Cerebellar cortex (tissue), 1 donor: ENCODE data around the gene KCNK2.
"Not testable (repeated sequence)": the region's sequence is repeated elsewhere in the genome, so short reads cannot be mapped to it uniquely, and the experiment has no call there.

Experiments used
- DNase-seq: peaks from one replicate; pipeline ENCODE4 v3.0.0-alpha.2; 2015; ENCODE audit warnings: low spot score

Gene KCNK2

GRCh38 chr1:215160351-215160750, 77.8 kb downstream of the KCNK2 start:
- no peak for DNase-seq

- DNase-seq, result not testable (repeated sequence)
These were observed 80.6 kb downstream of the KCNK2 start for GRCh38 chr1:215163144-215163543.

DNA sequence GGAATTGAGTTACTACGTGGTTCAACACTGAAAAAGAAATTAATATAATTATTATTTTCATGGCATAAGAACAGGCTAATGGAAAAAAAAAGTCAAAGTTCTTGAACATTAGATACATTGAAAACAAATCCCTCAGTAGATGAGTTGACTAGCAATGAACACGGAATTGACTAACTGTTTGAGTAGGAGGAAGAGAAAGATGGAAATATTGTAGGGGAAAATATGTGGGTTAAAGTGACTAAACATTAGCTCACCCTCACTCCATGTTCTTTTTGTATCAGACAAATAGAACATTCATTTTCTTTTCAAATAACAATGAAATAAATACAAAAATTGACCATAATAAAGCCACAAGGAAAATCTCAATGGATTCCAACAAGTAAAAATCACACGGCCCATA, 84.3 kb downstream of the KCNK2 start:
- DNase-seq, result no peak

GRCh38 chr1:215181518-215181917, 99.0 kb downstream of the KCNK2 start:
- DNase-seq, result no peak

DNA sequence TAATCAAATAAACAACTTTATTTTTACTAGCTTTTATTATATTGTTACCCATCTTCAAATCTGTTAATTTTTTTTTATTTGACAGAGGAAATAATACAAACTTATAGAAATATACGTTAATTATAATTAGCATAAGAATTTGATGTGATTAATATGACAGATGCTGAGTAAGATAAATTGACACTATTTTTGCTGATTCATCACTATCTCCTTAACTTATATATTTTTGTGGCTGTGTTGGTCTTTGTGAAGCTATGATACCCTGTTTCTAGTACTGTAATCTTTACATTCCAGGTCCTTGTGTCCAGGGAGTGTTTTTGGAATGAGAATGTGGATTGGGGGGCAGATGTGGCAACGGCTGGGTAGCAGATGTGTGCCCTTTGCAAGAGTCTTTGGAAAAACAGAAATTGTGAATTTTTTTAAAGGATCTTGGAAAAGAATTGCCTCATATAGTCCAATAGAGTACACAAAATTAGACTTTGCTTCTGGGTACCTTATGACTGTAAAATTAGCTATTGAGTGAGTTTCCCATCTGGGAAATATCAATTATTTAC, 102.6 kb downstream of the KCNK2 start:
- no peak for DNase-seq

DNA sequence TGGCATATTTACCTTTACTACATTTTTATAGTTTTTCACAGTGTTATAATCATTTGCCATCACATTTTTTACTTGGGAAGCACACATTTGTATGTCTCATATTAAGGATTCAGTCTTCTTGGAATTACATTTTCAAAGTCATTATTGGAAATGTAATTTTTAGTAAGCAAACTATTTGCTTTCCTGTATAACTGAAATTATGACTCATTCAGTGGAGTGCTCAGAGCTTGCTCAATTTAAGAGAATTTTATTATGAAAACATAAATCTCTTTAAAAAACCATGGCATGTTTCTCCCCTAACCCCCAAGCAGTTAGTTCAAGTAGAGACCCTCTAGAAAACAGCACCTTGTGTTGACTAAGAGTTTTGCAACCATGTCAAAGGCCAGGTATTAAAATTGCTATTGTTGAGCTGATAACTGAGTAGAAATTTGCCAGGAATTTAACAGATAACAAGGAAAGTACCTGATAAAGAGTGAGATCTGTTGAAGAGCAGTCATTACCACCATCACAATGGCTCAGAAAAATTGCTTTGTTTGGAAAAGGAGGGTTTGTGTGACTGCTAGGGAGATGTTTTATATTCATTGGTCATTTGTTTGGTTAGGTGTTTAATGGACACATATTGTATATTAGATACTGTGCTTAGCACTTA, 105.9 kb downstream of the KCNK2 start:
- DNase-seq, result no peak

DNA sequence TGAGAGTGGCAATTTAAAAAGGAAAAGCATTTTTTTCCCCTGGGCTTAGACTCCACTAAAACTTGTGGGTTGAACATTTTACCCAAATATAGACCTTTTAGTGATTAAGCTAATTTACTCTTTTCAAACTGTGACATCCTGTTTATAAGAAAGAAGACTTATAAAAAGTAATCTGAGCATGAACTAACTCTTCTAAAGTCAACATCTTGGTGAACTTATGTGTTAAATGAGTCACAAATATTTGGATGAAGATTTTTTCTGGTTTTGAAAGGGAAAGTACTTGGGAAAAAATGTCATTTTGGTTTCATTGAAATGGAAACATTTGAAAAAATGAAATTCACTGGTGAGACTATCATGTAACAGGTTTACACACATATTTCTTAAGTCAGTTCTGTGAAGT, 109.8 kb downstream of the KCNK2 start:
- DNase-seq, result no peak

GRCh38 chr1:215198021-215198420, 115.5 kb downstream of the KCNK2 start:
- DNase-seq, result no peak

GRCh38 chr1:215200121-215200520, 117.6 kb downstream of the KCNK2 start:
- DNase-seq, result no peak

DNA sequence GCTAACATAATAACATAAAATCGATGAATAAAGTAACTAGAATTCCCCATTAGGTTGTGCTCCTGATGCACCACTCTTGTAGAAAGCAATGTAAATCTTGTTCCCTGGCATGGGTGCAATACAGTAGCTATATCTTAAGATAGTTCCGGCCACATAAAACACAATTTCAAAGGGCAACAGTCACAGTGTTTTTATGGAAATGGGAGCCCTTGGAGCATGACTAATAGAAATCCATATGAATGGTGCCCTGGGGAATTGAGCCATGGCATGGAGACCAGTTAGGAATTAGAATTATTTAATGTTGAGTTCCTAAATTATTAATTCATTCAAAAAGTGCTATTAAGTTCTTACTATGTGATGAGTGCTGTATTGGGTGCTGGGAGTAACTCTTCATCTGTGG, 118.7 kb downstream of the KCNK2 start:
- DNase-seq, result no peak

GRCh38 chr1:215202868-215203267, 120.3 kb downstream of the KCNK2 start:
- DNase-seq, result no peak

DNA sequence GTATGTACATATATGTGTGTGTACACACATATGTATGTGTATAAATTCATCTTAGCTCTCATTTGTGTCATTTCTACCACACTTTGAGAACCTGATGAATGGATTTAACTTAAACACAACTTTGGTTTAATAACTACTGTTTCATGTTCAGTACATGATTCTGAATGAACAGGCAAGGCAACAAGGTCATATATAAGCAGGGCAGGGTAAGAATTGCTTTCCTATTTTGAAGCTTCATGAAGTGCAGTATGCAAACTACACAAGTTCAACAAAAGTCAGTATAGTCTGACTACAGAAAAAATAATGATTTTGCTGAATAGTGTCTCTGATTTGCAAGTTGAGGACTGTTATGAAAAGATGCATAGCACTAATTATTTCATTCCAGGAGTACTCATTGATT, 127.6 kb downstream of the KCNK2 start:
- no peak for DNase-seq

GRCh38 chr1:215215846-215216245, 133.3 kb downstream of the KCNK2 start:
- DNase-seq, result no peak

GRCh38 chr1:215219372-215219771, 136.8 kb downstream of the KCNK2 start:
- DNase-seq, result no peak

DNA sequence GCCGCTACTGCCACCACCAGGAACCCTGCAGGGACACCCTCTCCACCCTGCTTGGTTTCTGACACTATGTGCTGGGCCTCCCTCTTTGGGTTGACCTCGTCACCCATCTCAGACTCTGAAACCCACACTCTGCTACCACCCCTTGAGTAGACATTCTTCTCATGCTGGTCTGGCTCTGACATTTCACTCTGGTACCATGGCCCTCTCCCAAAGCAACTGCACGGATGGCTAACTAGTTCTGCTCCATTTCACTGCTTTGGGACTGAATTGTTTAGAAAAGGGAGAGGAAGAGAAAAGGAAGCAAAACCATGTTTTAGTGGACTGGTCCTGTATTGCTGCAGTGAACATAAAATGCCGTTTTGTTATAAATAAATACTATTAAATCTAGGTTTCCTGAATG, 137.8 kb downstream of the KCNK2 start:
- DNase-seq, result no peak

GRCh38 chr1:215226757-215227156, 144.2 kb downstream of the KCNK2 start:
- no peak for DNase-seq

DNA sequence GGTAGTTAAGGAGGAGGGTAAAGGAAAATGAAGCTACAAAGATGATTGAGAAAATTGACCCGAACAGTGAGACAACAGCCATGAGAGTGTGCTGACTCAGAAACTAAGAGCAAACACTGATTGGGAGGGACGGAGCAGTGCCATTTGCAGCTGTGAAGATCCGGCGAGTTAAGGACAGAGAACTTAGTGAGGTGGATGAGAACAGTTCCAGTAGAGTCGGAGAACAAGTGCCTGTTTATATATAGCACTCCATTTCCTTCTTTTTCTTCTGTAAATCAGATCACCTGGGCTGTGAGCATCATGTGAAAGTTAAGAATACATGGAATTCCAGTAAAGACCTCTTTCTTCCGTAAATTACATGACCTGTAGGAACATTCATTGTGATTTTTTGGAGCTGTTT, 145.7 kb downstream of the KCNK2 start:
- no peak for DNase-seq

DNA sequence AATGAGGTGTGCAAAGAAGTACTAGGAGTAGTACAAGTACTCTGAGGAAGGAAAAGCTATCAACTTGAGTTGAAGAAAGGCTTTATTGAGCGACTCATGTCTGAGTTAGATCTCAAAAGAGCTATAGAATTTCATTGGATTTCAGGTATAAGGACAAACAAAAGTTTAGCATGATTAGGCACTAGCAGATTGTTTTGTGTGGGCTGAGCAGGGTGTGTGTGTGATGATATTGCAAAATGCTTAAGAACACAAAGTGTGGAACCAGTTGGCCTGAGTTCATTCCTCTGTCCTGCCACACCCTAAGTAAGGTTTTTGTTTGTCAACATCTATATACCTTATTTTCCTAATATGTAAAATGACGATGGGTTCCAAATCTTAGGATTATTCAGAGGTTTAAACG, 158.9 kb downstream of the KCNK2 start:
- DNase-seq, result no peak

- DNase-seq, result no peak
These were observed 161.0 kb downstream of the KCNK2 start for GRCh38 chr1:215243345-215244054.

DNA sequence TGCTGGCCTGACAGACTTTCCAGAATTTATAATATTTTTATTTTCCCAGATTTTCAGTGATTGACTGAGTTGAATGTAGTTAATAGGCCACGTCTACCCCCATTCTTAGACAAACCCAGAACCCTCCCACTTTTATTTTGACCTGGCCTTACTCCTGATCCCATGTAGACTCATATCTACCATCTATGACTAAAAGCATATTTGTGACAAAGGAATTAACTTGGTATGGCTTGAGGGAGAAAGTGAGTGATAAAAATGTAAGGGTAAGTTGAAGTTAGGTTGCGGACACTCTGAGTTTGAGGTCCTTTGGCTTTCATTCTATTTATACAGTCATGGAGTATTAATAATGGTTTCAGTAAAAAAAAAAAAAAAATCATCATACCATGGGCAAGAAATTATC, 168.4 kb downstream of the KCNK2 start:
- no peak for DNase-seq

DNA sequence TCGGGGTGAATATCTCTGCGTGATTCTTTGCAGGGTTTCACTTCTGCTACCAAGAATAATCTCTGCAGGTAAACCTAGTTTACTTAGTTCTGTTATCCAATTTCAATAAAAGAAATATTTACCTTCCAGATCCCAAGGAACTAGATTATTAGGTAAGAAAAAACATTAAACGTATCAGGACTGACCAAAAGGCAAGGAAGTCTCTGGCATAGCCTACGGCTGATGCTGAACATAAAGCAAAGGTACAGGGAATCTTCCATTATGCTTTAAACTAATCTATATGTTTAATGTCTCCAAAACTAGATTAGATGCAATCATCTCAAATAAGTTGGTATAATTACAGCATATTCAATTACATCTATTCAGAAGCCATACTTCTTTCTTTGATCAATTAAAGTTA, 168.9 kb downstream of the KCNK2 start:
- DNase-seq, result no peak

GRCh38 chr1:215252164-215252563, 169.6 kb downstream of the KCNK2 start:
- no peak for DNase-seq

GRCh38 chr1:215256936-215257679, 174.6 kb downstream of the KCNK2 start:
- no peak for DNase-seq
